Caco-2 (cell line): ENCODE data around the gene ARV1. TPM values are rescaled to one million over a fixed set of nuclear protein-coding genes. Genes with fewer than 3 reads are reported as not detected.

Experiments used
- BruUV-seq: library from RNA; stranded (reverse); fragments of 400-500 nt; replicated peaks from 2 replicates; lab custom pipeline; 2021; lab: Mats Ljungman, UMichigan
- CTCF ChIA-PET: fragments of 300-600 bp; sonication (Branson Sonifier 250); formaldehyde crosslinking; loops from one replicate; lab custom pipeline; 2022; ENCODE audit warnings: antibody characterized with exemption; lab: Charles Lee
- POLR2A ChIA-PET: fragments of 300-600 bp; sonication (Branson Sonifier 250); formaldehyde crosslinking; loops from one replicate; lab custom pipeline; 2022; ENCODE audit warnings: antibody characterized with exemption; lab: Charles Lee
- DNase-seq, 2 experiments: peaks; one replicate each; pipeline versions ENCODE4 v3.0.0 to v3.0.0-alpha.2; 2020 to 2022
- H3K27me3 ChIP-seq: replicated peaks from 2 replicates; pipeline ENCODE4 v1.6.0; 2011; ENCODE audit warnings: low read length; ENCODE audit not compliant: control insufficient read depth, insufficient read depth
- H3K36me3 ChIP-seq: 2 replicates; pipeline ENCODE4 v1.5.1; 2011; ENCODE audit warnings: low read length; ENCODE audit not compliant: control insufficient read depth, insufficient read depth
- H3K4me1 ChIP-seq: fragments of 250-450 bp; sonication (Bioruptor Pico); 2 replicates; pipeline ENCODE4 v1.5.1; 2020; ENCODE audit warnings: mild to moderate bottlenecking
- H3K4me3 ChIP-seq: 2 replicates; pipeline ENCODE4 v1.5.1; 2011; ENCODE audit warnings: low read depth, mild to moderate bottlenecking, control low read depth, low read length
- H3K9me3 ChIP-seq: fragments of 250-450 bp; sonication (Bioruptor Pico); 2 replicates; pipeline ENCODE4 v1.5.1; 2020; ENCODE audit warnings: mild to moderate bottlenecking, moderate library complexity
- H3K27ac Mint-ChIP-seq: one replicate; pipeline ENCODE4 v1.8.0; 2022; ENCODE audit warnings: mixed read lengths; ENCODE audit not compliant: unreplicated experiment
- H3K27me3 Mint-ChIP-seq: one replicate; pipeline ENCODE4 v1.8.0; 2022; ENCODE audit warnings: mixed read lengths; ENCODE audit not compliant: insufficient read depth, unreplicated experiment
- H3K36me3 Mint-ChIP-seq: one replicate; pipeline ENCODE4 v1.8.0; 2022; ENCODE audit warnings: mild to moderate bottlenecking, mixed read lengths; ENCODE audit not compliant: insufficient read depth, unreplicated experiment
- H3K4me1 Mint-ChIP-seq: one replicate; pipeline ENCODE4 v1.8.0; 2022; ENCODE audit warnings: low read depth, mixed read lengths; ENCODE audit not compliant: unreplicated experiment
- H3K4me3 Mint-ChIP-seq: one replicate; pipeline ENCODE4 v1.8.0; 2022; ENCODE audit warnings: mild to moderate bottlenecking, moderate library complexity, mixed read lengths; ENCODE audit not compliant: unreplicated experiment
- H3K9me3 Mint-ChIP-seq: one replicate; pipeline ENCODE4 v1.8.0; 2022; ENCODE audit warnings: mixed read lengths; ENCODE audit not compliant: unreplicated experiment
- CTCF ChIP-seq, 2 experiments: fragments of 200-600 bp in 1 of 2; IDR thresholded peaks; 1 replicate in 1 of 2; 2 replicates in 1 of 2; pipeline versions ENCODE4 v1.5.1 to v1.8.0; 2011 to 2022; ENCODE audit warnings: antibody characterized with exemption in 1 of 2, control low read depth in 1 of 2, inconsistent platforms in 1 of 2, low read depth in 1 of 2, low read length in 1 of 2, mild to moderate bottlenecking in 1 of 2, moderate library complexity in 1 of 2; ENCODE audit not compliant: insufficient read depth in 1 of 2, severe bottlenecking in 1 of 2, unreplicated experiment in 1 of 2
- intact Hi-C: fragments of 100-400 bp; cut with micrococcal nuclease; formaldehyde crosslinking; loops from one replicate; pipeline ENCODE4 v1.10.0; 2022; ENCODE audit not compliant: unreplicated experiment
- total RNA-seq: library from RNA; stranded (reverse); gene quantifications from 2 replicates; pipeline ENCODE4 v1.2.3, GENCODE V29; 2022

The ARV1 gene
- total RNA-seq, 1 experiment from 2014 or later: 9.8 TPM

GRCh38 chr1:230964896-230965295 is 14.0 kb upstream of the ARV1 start:
- Histone ChIP-seq H3K27me3 (no peaks in the 10 kb centered on the region), H3K4me1 (peaks cover 23% of the 10 kb centered on the region), H3K36me3 (no peaks in the 10 kb centered on the region), H3K9me3 (0 out of 2 replicates have a peak, but pooled peaks cover 3% of the 10 kb centered on the region), H3K4me3 (no peak overlapping the region)
- POLR2A ChIA-PET: no interaction called here
- CTCF ChIA-PET: no interaction called here
- no peaks in the 10 kb centered on the region for H3K9me3 Mint-ChIP-seq
- no peaks in the 10 kb centered on the region for H3K27me3 Mint-ChIP-seq
- TF ChIP-seq CTCF (IDR thresholded peaks at IDR 0.05; ENCODE audit: insufficient read depth in 1 of 2, low read depth in 1 of 2, low read length in 1 of 2, severe bottlenecking in 1 of 2, unreplicated experiment in 1 of 2): no peak
- peaks cover 3% of the 10 kb centered on the region for H3K36me3 Mint-ChIP-seq
- peaks cover 19% of the 10 kb centered on the region for H3K4me1 Mint-ChIP-seq
- intact Hi-C loops: no loop called here
- no peak overlapping the region for H3K27ac Mint-ChIP-seq
- DNase-seq: no peak
- H3K4me3 Mint-ChIP-seq: no peak overlapping the region
- no TSS peak for BruUV-seq

- H3K27me3 ChIP-seq: no peaks in the 10 kb centered on the region
- no TSS peak for BruUV-seq
- no peaks in the 10 kb centered on the region for H3K27me3 Mint-ChIP-seq
- H3K36me3 Mint-ChIP-seq: peaks cover 7% of the 10 kb centered on the region
- H3K9me3 Mint-ChIP-seq: no peaks in the 10 kb centered on the region
- 0 out of 2 replicates have a peak, but pooled peaks cover 3% of the 10 kb centered on the region for H3K9me3 ChIP-seq
- DNase-seq: no peak
- no peaks in the 10 kb centered on the region for H3K36me3 ChIP-seq
- CTCF ChIA-PET: no interaction called here
- intact Hi-C loops: no loop called here
- POLR2A ChIA-PET: no interaction called here
- peaks cover 27% of the 10 kb centered on the region for H3K4me1 ChIP-seq
- peaks cover 25% of the 10 kb centered on the region for H3K4me1 Mint-ChIP-seq
- H3K4me3 Mint-ChIP-seq: no peak overlapping the region
- no peak overlapping the region for H3K27ac Mint-ChIP-seq
- no peak overlapping the region for H3K4me3 ChIP-seq
- no peak for TF ChIP-seq CTCF (IDR thresholded peaks at IDR 0.05; ENCODE audit: insufficient read depth in 1 of 2, low read depth in 1 of 2, low read length in 1 of 2, severe bottlenecking in 1 of 2, unreplicated experiment in 1 of 2)
These were observed 13.4 kb upstream of the ARV1 start for GRCh38 chr1:230965535-230965934.

- peaks cover 25% of the 10 kb centered on the region for H3K4me1 Mint-ChIP-seq
- no peak overlapping the region for H3K27ac Mint-ChIP-seq
- H3K27me3 ChIP-seq: no peaks in the 10 kb centered on the region
- ChIA-PET POLR2A (no interaction called here), CTCF (no interaction called here)
- H3K4me1 ChIP-seq: peaks cover 32% of the 10 kb centered on the region
- H3K9me3 Mint-ChIP-seq: no peaks in the 10 kb centered on the region
- no peak overlapping the region for H3K4me3 Mint-ChIP-seq
- peaks cover 7% of the 10 kb centered on the region for H3K36me3 Mint-ChIP-seq
- DNase-seq: no peak
- H3K4me3 ChIP-seq: no peak overlapping the region
- no peaks in the 10 kb centered on the region for H3K27me3 Mint-ChIP-seq
- H3K36me3 ChIP-seq: no peaks in the 10 kb centered on the region
- intact Hi-C loops: no loop called here
- no peak for TF ChIP-seq CTCF (IDR thresholded peaks at IDR 0.05; ENCODE audit: insufficient read depth in 1 of 2, low read depth in 1 of 2, low read length in 1 of 2, severe bottlenecking in 1 of 2, unreplicated experiment in 1 of 2)
- BruUV-seq: no TSS peak
- H3K9me3 ChIP-seq: 0 out of 2 replicates have a peak, but pooled peaks cover 3% of the 10 kb centered on the region
These were observed 12.5 kb upstream of the ARV1 start for GRCh38 chr1:230966358-230966873.
